Measurements from ENCODE around the gene ELFN2. TPM values are rescaled to one million over a fixed set of nuclear protein-coding genes. Genes with fewer than 3 reads are reported as not detected.

ELFN2 gene
- total RNA-seq, 3 donors from 2014 or later, result 0.35 to 0.54 TPM; not detected in 1

DNA sequence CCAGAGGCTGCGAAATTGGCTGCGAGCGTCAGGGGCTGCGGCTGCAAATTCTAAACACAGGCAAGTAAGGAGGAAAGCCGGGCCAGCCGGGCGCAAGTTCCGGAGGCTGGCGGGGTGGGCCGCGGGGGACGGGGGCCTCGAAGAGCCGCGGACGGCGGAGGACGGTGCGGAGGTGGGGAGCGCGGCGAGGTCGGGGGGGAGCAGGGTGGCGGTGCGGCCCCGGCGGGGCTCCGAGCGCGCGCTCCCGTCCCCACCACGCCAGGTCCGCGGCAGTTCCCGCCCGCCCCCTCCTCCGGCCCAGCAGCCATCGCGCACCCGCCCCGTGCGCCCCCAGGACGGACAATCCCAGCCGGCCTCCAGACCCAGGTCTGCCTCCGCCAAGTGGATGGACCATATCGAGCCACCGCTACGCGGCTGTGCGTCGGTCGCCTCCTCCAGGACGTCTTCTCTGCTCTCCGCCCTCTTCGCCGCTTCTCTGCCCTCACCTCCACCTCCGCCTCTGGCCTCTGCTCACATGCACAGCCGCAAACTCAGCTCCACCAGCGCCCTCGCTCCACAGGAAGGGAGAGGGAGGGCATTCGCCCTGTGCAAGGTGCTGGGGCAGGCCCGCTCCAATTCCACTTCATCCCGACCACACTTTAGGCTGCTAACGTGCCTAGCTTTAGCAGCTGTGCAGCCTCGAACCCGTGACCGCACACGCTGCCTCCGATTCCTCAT is 7.2 kb downstream of the ELFN2 start:
- ATAC-seq, result peak; percentile 15
- intact Hi-C loops (cut with DNase I, micrococcal nuclease), result loop anchor here in 1 of 2 donors (5.0 kb wide), 1 partner anchor 107 kb away; no protein-coding TSS in a partner anchor

DNA sequence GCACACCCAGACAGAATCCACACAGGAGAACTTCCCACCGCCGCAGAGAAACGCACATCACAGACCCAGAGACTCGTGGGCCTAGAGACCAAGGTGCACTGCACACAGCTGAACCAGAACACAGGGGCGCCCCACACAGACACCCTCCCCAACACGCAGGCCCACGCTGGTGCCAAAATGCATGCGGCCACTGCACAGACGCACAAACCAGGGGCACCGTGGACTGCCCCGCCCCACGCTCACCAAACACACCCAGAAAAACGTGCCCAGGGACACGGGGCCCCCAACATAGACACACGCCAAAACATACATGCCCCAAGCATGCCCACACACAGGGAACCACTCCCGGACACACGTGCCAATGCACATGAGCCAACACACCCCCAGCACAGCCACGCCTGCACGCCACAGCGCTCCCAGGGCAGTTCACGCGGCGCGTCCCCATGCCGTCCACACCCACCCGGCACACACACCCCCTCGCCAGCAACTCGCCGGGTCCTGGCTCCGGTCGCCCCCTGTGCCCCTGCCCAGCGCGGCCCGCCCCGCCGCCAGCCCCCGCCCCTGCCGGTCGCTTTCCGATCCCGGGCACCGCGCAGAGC is 7.8 kb downstream of the ELFN2 start:
- no peaks in the 10 kb centered on the region for H3K4me1 ChIP-seq (ENCODE audit: low read depth)
- DNase-seq (no peak), ATAC-seq (no peak)
- no peak overlapping the region for H3K4me3 ChIP-seq
- no peaks in the 10 kb centered on the region for H3K9me3 ChIP-seq
- intact Hi-C loops (cut with DNase I, micrococcal nuclease), result loop anchor here in 1 of 2 donors (5.0 kb wide), 1 partner anchor 108 kb away; no protein-coding TSS in a partner anchor
- no peaks in the 10 kb centered on the region for H3K36me3 ChIP-seq (ENCODE audit: low read depth)
- TF ChIP-seq, protein P1, sequence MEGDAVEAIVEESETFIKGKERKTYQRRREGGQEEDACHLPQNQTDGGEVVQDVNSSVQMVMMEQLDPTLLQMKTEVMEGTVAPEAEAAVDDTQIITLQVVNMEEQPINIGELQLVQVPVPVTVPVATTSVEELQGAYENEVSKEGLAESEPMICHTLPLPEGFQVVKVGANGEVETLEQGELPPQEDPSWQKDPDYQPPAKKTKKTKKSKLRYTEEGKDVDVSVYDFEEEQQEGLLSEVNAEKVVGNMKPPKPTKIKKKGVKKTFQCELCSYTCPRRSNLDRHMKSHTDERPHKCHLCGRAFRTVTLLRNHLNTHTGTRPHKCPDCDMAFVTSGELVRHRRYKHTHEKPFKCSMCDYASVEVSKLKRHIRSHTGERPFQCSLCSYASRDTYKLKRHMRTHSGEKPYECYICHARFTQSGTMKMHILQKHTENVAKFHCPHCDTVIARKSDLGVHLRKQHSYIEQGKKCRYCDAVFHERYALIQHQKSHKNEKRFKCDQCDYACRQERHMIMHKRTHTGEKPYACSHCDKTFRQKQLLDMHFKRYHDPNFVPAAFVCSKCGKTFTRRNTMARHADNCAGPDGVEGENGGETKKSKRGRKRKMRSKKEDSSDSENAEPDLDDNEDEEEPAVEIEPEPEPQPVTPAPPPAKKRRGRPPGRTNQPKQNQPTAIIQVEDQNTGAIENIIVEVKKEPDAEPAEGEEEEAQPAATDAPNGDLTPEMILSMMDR (IDR thresholded peaks at IDR 0.05), result no peak

More for the DNA sequence above, 7.2 kb downstream of the ELFN2 start:
- no peak for DNase-seq
- no peak overlapping the region for H3K4me3 ChIP-seq
- H3K36me3 ChIP-seq (ENCODE audit: low read depth), result no peaks in the 10 kb centered on the region
- no peaks in the 10 kb centered on the region for H3K4me1 ChIP-seq (ENCODE audit: low read depth)
- TF ChIP-seq, protein P1 (IDR thresholded peaks at IDR 0.05), result no peak
- no peaks in the 10 kb centered on the region for H3K9me3 ChIP-seq

DNA sequence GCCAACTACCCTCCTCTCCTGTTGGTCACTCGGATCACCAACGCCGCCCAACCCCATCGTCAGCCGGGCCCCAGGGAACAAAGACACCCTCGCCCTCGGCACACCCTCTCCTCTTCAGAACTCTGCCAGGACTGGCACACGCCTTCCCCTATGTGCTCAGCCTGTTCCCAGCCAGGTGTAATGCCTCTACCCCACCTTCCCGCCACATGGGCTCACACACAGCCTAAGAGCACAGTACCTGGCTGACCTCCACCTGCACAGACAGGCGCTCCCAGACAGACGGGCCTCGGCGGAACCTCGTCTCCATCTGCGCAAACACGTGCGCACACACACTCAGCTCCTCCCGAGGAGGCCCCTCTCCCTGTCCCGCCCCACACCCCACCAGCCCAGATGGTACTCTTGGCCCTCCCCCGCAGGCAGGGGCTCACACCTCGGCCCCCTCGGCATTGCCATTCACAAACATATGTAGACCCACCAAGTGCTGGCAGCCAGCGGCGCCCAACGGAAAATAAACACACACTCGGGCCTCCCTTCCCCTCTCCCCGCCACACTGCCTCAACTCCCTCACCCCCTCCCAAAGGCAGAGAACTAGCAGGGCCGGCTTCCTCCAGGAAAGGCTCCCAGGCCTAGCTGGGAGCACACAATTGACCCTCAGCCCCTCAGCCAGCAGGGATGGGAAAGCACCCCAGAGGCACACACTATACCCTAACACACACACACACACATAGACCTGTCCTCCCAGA is 8.5 kb downstream of the ELFN2 start:
- peak; percentile 54 for ATAC-seq
- no peaks in the 10 kb centered on the region for H3K4me1 ChIP-seq (ENCODE audit: low read depth)
- no peaks in the 10 kb centered on the region for H3K9me3 ChIP-seq
- TF ChIP-seq, protein P1 (IDR thresholded peaks at IDR 0.05), result no peak
- DNase-seq, result no peak
- no peak overlapping the region for H3K4me3 ChIP-seq
- intact Hi-C loops (cut with DNase I, micrococcal nuclease), result loop anchor here in 1 of 2 donors (5.0 kb wide), 1 partner anchor 109 kb away; no protein-coding TSS in a partner anchor
- H3K36me3 ChIP-seq (ENCODE audit: low read depth), result no peaks in the 10 kb centered on the region

DNA sequence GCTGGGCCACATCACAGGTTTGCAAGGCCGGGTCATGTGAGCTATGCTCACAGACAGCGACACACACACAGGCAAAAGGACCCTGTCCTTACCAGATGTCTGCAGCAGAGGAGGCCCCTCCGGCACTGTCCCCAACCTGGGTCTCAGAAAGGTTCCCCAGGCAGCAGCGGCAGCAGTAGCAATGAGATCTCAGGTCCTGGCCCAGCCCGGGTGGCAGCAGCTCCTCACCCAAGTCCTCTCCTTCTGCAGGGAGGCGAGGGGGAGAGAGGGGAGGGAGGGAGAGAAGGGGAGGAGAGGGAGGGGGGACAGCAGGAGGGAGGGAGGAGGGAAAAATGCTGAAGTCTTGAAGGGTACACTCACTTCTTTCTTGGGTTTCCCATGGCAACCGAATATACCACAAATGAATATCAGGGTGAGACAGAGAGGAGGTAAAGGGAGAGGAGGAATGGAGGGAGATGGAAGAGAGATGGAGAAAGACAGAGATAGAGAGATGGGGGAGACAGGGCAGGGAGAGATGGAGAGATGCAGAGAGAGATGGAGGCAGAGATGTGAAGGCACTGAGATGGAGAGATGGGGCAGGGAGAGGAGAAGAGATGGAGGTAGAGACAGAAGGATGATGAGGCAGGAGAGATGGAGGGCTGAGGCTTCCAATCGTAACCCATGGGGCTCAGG is 9.5 kb downstream of the ELFN2 start:
- ATAC-seq, result no peak
- no peaks in the 10 kb centered on the region for H3K36me3 ChIP-seq (ENCODE audit: low read depth)
- DNase-seq, result no peak
- H3K9me3 ChIP-seq, result no peaks in the 10 kb centered on the region
- intact Hi-C loops (cut with DNase I, micrococcal nuclease), result loop anchor here in 1 of 2 donors (5.0 kb wide), 1 partner anchor 109 kb away; no protein-coding TSS in a partner anchor
- TF ChIP-seq, protein P1 (IDR thresholded peaks at IDR 0.05), result no peak
- H3K4me1 ChIP-seq (ENCODE audit: low read depth), result no peaks in the 10 kb centered on the region
- no peak overlapping the region for H3K4me3 ChIP-seq

DNA sequence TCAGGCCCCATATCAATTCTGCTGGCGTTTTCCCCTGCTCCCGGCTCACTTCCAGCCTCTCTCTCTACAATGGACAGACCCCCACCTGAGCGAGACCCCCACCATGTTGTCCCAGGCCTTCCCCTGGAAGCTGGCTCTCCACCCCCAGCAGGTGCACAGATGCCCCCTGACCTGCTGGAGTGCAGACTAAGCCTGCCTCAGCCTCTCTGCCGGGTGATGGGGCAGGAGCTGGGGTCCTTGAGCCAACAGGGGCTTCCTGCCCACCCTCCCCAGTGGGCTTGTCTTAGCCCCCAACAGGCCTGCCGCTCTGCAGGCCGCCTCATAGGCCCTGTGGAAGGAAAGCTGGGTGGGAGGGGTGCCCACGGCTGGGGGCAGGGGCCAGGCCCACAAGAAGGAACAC is 10.0 kb downstream of the ELFN2 start:
- Histone ChIP-seq H3K9me3 (no peaks in the 10 kb centered on the region), H3K4me1 (ENCODE audit: low read depth) (no peaks in the 10 kb centered on the region), H3K36me3 (ENCODE audit: low read depth) (no peaks in the 10 kb centered on the region), H3K4me3 (no peak overlapping the region)
- ATAC-seq, result no peak
- no peak for DNase-seq
- TF ChIP-seq, protein P1 (IDR thresholded peaks at IDR 0.05), result no peak
- intact Hi-C loops (cut with DNase I, micrococcal nuclease), result loop anchor here in 1 of 2 donors (5.0 kb wide), 1 partner anchor 110 kb away; no protein-coding TSS in a partner anchor

All from mucosa of descending colon (tissue), 3 donors.